ENCODE results near the gene EIF4EBP2.

Gene EIF4EBP2

GRCh38 chr10:70432561-70433263 is 28.8 kb downstream of the EIF4EBP2 start:
- DNase-seq (ENCODE audit: low read depth), result no peak

DNA sequence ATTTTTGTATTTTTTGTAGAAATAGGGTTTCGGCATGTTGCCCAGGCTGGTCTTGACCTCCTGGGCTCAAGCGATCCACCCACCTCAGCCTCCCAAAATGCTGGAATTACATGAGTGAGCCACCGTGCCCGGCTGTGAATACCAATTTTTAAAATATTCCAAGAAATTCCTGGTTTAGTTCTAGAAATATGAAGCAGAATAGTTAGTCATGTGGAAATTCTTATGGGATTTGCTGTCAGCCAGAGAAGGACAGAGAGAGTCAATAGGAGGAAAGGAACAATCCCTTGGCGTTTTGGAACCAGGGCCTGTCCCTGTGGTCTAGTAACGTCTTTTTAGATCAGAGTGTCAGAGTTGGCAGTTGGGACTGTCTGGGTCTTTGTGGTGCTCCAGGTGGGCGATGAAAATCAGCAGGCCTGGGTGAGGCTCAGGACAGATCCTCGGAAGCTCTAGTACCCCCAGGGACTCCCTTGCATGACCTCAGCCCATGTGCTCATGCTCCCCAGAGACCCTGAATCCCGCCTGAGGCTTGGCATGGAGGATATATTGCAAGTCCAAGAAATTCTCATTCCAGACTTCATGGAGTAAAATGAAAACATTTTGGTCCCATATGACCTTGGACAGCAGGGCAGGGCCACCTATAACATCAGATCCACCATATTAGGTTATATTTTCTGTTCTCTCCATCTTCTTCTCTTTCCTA is 29.8 kb downstream of the EIF4EBP2 start:
- no peak for DNase-seq (ENCODE audit: low read depth)

- no peak for DNase-seq (ENCODE audit: low read depth)
These were observed 31.5 kb downstream of the EIF4EBP2 start for GRCh38 chr10:70435241-70436085.

GRCh38 chr10:70437721-70438120 is 33.8 kb downstream of the EIF4EBP2 start:
- no peak for DNase-seq (ENCODE audit: low read depth)

GRCh38 chr10:70440296-70441160 is 36.6 kb downstream of the EIF4EBP2 start:
- no peak for DNase-seq (ENCODE audit: low read depth)

DNA sequence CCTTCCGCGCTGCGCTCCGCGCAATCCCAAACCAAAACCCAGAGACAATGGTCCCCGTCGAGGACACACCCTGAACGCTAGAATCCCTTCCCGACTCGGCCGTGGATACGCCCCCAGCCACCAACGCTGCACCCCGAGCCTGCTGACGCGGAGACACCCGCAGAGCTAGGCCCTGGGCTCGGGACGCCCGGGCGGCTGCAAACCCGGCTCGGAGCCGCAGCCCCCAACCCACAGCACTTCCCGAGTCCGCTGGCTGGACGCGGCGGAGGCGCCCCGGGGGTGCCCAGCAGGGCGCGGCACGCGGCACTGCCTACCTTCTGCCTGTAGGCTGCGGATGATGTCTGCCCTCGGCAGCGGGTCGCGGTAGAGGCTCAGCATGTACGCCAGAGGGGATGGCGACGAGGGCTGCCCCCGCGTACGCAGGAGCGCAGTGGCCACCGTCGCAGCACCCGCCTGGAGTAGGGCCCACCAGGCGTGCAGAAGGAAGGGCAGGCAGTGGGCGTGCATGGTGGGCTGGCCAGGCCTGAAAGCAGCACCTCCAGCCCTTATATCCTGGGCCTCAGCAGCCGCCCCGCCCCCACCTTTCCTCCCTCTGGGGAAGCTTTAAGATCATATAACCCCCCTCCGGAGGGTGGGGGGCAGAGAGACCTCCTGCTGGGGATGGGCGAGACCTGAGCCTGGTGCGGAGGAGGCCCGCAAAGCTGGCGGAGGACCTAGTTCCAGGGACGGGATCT is 37.4 kb downstream of the EIF4EBP2 start, which contains the start of gene NODAL:
NODAL (minus strand) TSS at position 521 of the 734 bp plus-strand sequence; CDS start at position 507, 14 bp downstream.
- DNase-seq (ENCODE audit: low read depth), result no peak

- DNase-seq (ENCODE audit: low read depth), result no peak
These were observed 38.0 kb downstream of the EIF4EBP2 start for GRCh38 chr10:70441895-70442309.

GRCh38 chr10:70442332-70442988 is 38.5 kb downstream of the EIF4EBP2 start:
- DNase-seq (ENCODE audit: low read depth), result no peak

GRCh38 chr10:70444744-70445143 is 40.8 kb downstream of the EIF4EBP2 start:
- no peak for DNase-seq (ENCODE audit: low read depth)

GRCh38 chr10:70445718-70446657 is 42.0 kb downstream of the EIF4EBP2 start:
- DNase-seq (ENCODE audit: low read depth), result no peak

DNA sequence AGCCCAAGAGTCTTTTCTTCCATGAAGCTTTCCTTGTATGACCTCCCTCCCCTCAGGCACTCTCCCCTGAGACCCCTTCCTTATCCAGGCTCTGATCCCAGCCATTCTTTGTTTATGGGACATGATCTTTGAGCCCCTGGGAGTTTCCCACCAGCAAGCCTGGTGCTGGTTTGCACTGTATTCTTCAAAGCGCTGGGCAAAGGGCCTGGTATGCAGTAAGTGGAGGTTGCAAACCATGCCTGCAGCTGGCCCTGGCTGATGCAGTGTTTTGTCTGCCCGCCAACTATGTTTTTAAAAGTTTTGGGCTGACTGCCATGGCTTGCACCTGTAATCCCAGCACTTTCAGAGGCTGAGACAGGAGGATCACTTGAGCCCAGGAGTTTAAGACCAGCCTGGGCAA is 44.3 kb downstream of the EIF4EBP2 start:
- no peak for DNase-seq (ENCODE audit: low read depth)

GRCh38 chr10:70455213-70455630 is 51.3 kb downstream of the EIF4EBP2 start:
- no peak for DNase-seq (ENCODE audit: low read depth)

- DNase-seq (ENCODE audit: low read depth), result no peak
These were observed 52.2 kb downstream of the EIF4EBP2 start for GRCh38 chr10:70456164-70456563.

DNA sequence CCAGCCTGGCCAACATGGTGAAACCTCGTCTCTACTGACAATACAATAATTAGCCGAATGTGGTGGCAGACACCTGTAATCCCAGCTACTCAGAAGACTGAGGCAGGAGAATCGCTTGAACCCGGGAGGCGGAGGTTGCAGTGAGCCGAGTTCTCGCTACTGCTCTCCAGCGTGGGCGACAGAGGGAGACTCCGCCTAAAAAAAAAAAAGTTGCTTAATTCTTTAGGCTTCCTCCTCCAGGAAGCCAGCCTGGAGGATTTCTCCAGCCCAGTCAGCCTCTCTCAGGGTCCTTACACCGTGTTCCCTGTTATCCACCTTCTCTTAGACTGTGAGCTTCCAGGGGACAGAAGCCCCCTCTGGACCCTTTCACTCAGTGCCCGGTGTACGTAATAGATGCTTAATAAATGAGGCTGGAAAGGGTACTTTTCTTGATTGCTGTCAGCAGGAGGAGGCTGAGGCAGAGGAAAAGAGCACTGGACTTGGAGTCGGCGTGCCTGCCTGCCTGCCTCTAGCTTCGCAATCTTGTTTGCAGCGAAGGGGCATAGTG is 53.9 kb downstream of the EIF4EBP2 start:
- DNase-seq (ENCODE audit: low read depth), result no peak

DNA sequence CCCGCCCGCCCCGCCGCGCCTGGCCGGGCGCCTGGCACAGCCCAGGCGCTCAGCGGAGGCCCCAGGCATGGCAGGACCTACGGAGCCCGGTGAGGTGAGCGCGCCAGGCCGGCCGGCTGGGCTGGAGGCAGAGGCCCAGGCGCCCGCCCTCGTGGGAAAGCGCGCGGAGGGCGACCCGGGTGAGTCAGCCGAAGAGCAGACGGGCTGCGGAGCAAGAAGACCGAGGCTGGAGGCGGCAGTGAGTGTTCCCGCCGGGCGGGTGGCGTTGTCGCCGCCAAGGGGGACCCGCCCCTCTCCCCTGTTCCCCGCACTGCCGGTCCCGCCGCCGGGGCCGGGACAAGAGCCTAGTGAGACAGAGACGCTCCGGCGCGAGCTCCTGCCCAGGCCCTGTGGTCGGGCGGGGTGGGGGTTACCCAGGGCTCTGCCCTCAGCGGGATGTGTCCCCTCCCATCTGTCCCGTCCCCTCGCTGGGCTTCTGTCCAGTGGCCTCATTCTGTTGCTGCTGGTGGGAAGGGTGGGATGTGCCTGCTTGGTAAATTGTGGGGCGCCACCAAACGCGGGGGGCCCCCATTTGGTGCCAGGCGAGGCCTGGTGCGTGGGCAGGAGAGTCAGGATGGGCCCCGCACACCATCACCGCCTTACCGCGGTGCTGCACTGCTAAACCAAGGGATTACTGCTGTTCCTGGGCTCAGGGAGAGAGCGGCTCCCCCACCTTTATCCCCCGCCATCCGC is 54.5 kb downstream of the EIF4EBP2 start:
- no peak for DNase-seq (ENCODE audit: low read depth)

- no peak for DNase-seq (ENCODE audit: low read depth)
These were observed 55.3 kb downstream of the EIF4EBP2 start for GRCh38 chr10:70459061-70459773.

- DNase-seq (ENCODE audit: low read depth), result no peak
These were observed 56.0 kb downstream of the EIF4EBP2 start for GRCh38 chr10:70459774-70460490.
